Measurements from ENCODE around the gene SPDL1.

The SPDL1 gene

GRCh38 chr5:169583101-169583423 lies 511 bp upstream of the SPDL1 start:
- no peak for DNase-seq (ENCODE audit: low read depth)
- no peak for TF ChIP-seq CTCF (IDR thresholded peaks at IDR 0.05; ENCODE audit: insufficient read depth, low read depth, low read length, missing control alignments)
- peak overlapping the region; percentile 68 for H3K4me3 ChIP-seq (ENCODE audit: low read depth, low read length)

- TF ChIP-seq CTCF (IDR thresholded peaks at IDR 0.05; ENCODE audit: insufficient read depth, low read depth, low read length, missing control alignments) = no peak
- no peak for DNase-seq (ENCODE audit: low read depth)
- peak overlapping the region; percentile 68 for H3K4me3 ChIP-seq (ENCODE audit: low read depth, low read length)
Observed at GRCh38 chr5:169584998-169585451, 1.5 kb downstream of the SPDL1 start.

- DNase-seq (ENCODE audit: low read depth) = no peak
- no peak overlapping the region for H3K4me3 ChIP-seq (ENCODE audit: low read depth, low read length)
- TF ChIP-seq CTCF (IDR thresholded peaks at IDR 0.05; ENCODE audit: insufficient read depth, low read depth, low read length, missing control alignments) = no peak
Observed at GRCh38 chr5:169590602-169591001, 7.0 kb downstream of the SPDL1 start.

DNA sequence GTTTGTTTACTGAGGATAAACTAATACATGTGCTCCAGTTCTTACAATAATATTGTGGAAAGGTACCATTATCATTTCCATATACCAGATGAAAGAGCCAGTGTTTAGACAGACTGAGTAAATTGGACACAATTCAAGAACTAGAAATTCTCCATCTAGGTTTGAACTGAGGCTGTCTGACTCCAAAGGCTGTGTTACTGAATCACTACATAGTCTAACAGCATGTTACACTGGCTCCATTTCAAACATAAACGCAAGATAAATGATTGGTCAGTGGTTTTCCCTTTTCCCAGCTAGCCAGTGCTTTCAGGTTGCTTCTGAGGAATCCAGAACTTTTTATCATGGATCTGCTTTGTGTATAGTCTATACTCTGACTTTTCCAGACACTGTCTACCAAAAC lies 8.1 kb downstream of the SPDL1 start:
- H3K4me3 ChIP-seq (ENCODE audit: low read depth, low read length) = no peak overlapping the region
- no peak for TF ChIP-seq CTCF (IDR thresholded peaks at IDR 0.05; ENCODE audit: insufficient read depth, low read depth, low read length, missing control alignments)
- no peak for DNase-seq (ENCODE audit: low read depth)

DNA sequence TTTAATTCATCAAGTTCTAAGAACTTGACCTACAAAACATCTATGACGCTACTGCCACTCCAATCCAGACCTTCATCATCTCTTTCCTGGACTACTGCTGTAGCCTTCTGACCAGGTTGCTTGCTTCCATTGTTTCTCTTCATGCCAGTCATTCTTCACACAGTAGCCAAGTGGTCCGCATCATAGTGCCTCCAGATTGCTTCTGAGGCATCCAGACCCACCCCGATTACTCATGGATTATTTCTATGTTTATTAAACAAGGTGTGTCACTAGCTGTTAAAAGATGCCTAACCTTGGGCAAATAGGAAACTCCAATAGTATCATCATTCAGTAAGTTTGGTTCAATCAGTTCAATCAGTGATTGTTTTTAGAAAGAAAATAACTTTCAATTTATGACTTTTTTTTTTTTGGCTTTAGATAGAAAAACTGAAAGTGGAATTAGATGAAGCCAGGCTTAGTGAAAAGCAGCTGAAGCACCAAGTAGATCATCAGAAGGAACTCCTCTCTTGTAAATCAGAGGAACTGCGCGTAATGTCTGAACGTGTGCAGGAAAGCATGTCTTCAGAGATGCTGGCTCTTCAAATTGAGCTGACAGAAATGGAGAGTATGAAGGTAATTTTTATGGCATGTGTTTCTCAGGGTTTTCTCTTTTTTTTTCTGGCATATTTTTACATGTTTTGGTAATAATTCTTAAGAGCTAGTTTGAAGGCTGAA lies 9.5 kb downstream of the SPDL1 start:
- no peak for DNase-seq (ENCODE audit: low read depth)
- no peak for TF ChIP-seq CTCF (IDR thresholded peaks at IDR 0.05; ENCODE audit: insufficient read depth, low read depth, low read length, missing control alignments)
- H3K4me3 ChIP-seq (ENCODE audit: low read depth, low read length) = no peak overlapping the region

DNA sequence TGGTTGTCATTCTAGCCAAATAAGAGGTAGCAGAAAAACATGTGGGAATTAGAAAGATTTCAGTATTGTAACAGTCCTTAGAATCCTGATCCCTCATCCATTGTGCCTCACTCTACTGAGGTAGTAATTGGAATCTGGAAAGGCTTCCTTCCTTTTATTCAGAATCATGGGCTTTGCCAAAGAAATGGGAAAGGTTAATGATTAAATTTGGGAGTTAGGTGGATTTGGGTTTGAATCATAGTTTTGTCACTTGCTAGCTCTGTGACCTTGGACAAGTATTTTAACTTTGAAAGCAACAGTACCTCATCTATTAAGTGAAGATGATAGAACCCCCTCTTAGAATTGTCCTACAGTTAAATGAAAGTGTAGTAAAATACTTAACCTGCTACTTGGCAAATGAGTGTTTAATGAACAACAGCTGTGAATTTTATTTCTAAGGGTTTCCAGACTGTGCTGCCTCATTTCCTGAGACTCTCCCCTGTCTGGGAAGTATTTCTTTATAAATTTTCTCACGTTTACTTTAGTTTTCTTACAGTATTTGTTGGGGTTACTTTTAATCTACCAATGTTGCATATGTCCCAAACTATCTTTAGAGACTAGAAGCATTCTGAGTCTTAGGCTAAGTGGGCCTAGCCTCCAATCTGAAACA lies 11.7 kb downstream of the SPDL1 start:
- H3K4me3 ChIP-seq (ENCODE audit: low read depth, low read length) = no peak overlapping the region
- DNase-seq (ENCODE audit: low read depth) = no peak

More for the DNA sequence above, 11.7 kb downstream of the SPDL1 start:
- TF ChIP-seq CTCF (IDR thresholded peaks at IDR 0.05; ENCODE audit: insufficient read depth, low read depth, low read length, missing control alignments) = no peak
